ENCODE measurements around the gene GLT6D1.

DNA sequence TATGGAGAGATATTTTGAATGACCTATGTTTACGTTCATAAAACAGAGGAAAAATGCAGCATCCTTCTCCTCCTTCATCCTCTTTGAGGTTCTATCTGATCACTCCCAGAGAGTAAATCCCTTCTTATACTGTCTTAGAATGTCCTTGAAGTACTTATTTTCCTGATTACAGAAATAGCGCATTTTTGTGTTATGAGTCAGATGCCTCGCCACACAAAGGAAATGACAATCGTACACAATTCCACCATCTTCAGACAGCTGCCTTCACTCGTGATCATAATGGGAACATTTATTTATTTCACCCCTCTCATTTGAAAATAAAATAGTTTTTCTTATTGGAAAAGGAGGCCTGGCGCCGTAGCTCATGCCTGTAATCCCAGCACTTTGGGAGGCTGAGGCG, 2.4 kb upstream of the GLT6D1 start:
- TF ChIP-seq, protein P1, sequence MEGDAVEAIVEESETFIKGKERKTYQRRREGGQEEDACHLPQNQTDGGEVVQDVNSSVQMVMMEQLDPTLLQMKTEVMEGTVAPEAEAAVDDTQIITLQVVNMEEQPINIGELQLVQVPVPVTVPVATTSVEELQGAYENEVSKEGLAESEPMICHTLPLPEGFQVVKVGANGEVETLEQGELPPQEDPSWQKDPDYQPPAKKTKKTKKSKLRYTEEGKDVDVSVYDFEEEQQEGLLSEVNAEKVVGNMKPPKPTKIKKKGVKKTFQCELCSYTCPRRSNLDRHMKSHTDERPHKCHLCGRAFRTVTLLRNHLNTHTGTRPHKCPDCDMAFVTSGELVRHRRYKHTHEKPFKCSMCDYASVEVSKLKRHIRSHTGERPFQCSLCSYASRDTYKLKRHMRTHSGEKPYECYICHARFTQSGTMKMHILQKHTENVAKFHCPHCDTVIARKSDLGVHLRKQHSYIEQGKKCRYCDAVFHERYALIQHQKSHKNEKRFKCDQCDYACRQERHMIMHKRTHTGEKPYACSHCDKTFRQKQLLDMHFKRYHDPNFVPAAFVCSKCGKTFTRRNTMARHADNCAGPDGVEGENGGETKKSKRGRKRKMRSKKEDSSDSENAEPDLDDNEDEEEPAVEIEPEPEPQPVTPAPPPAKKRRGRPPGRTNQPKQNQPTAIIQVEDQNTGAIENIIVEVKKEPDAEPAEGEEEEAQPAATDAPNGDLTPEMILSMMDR (conservative IDR thresholded peaks at IDR 0.05; ENCODE audit: low read depth, low read length), result no peak
- no peak for TF ChIP-seq RFX5 (IDR thresholded peaks at IDR 0.05; ENCODE audit: low read depth, low read length)
- no peak for TF ChIP-seq CHD1 (IDR thresholded peaks at IDR 0.05; ENCODE audit: low read depth, low read length)
- no peak for TF ChIP-seq POLR2A (IDR thresholded peaks at IDR 0.05; ENCODE audit: low read depth, low read length)
- TF ChIP-seq BHLHE40 (IDR thresholded peaks at IDR 0.05; ENCODE audit: low read depth, low read length), result no peak
- TF ChIP-seq CEBPB (IDR thresholded peaks at IDR 0.05; ENCODE audit: low read depth, low read length), result no peak
- TF ChIP-seq MXI1 (IDR thresholded peaks at IDR 0.05; ENCODE audit: borderline replicate concordance, low read depth, low read length), result no peak
- TF ChIP-seq RAD21 (IDR thresholded peaks at IDR 0.05; ENCODE audit: low read length), result no peak

Measured in IMR-90 (cell line).